ENCODE measurements around the gene TMEM119. TPM values are rescaled to one million over a fixed set of nuclear protein-coding genes. Genes with fewer than 3 reads are reported as not detected.
A peak's percentile ranks its signal among the peaks of the same experiment; 100 is the strongest.

TMEM119 gene
- total and polyA plus RNA-seq, 2 of the 8 experiments (the other 6 are each of a cell fraction or from before 2014, with no cell fraction given), result 0.35 to 0.61 TPM

GRCh38 chr12:108604208-108604941, 6.5 kb upstream of the TMEM119 start:
- H2BK5ac ChIP-seq (ENCODE audit: low read depth, low read length), result no peak overlapping the region
- no peak overlapping the region for H4K8ac ChIP-seq (ENCODE audit: extremely low read depth, insufficient read depth, low read length)
- no peak overlapping the region for H4K91ac ChIP-seq (replicated peaks; ENCODE audit: insufficient read length, low read length)
- H3K9me3 ChIP-seq (ENCODE audit: insufficient read depth in 2 of 2, low read depth in 1 of 2, low read length in 1 of 2), result no peaks in the 10 kb centered on the region
- H2BK120ac ChIP-seq (replicated peaks; ENCODE audit: low read depth, low read length), result no peak overlapping the region
- no peaks in the 10 kb centered on the region for H3K36me3 ChIP-seq (ENCODE audit: control insufficient read depth in 2 of 4, insufficient read depth in 4 of 4, low read length in 3 of 4)
- no peak for FAIRE-seq
- ChIA-PET POLR2A (ENCODE audit: partially characterized antibody) (interaction anchor here (0.6 to 1.6 kb wide), 5 partner anchors 9 to 38 kb away, joined by 3 to 8 read pairs (median 5); no protein-coding TSS in a partner anchor), CTCF (ENCODE audit: partially characterized antibody) (interaction anchor here (0.6 to 22.5 kb wide), 9 partner anchors 11 to 305 kb away, joined by 3 to 523 read pairs (median 4); partner anchors contain the start of genes ISCU and SART3)
- H3K56ac ChIP-seq (replicated peaks; ENCODE audit: insufficient read length, low read depth, low read length), result no peak overlapping the region
- H2BK20ac ChIP-seq (ENCODE audit: low read length), result no peak overlapping the region
- H3K9ac ChIP-seq (replicated peaks in 1 of 4; ENCODE audit: extremely low read depth in 1 of 4, low read depth in 3 of 4, low read length in 3 of 4), result no peak overlapping the region
- no peaks in the 10 kb centered on the region for H4K20me1 ChIP-seq (replicated peaks in 1 of 2; ENCODE audit: control insufficient read depth in 1 of 2, insufficient read depth in 2 of 2, low read length in 2 of 2)
- H3K79me2 ChIP-seq (ENCODE audit: control insufficient read depth in 1 of 2, insufficient read depth in 2 of 2, low read length in 2 of 2), result no peaks in the 10 kb centered on the region
- H3K4ac ChIP-seq (replicated peaks; ENCODE audit: insufficient read length, low read depth, low read length), result no peak overlapping the region
- H3K27ac ChIP-seq (ENCODE audit: low read depth, low read length), result no peak overlapping the region
- no peak overlapping the region for H3K18ac ChIP-seq (ENCODE audit: extremely low read depth, low read length)
- no peaks in the 10 kb centered on the region for H3K27me3 ChIP-seq (replicated peaks in 1 of 4; ENCODE audit: control insufficient read depth in 3 of 4, extremely low read depth in 1 of 4, insufficient read depth in 3 of 4, low read length in 3 of 4)
- peak overlapping the region; percentile 66; the same call in 1 of the 2 replicates for H2AFZ ChIP-seq (ENCODE audit: low read length)
- H3K79me1 ChIP-seq (ENCODE audit: low read depth, low read length), result no peaks in the 10 kb centered on the region
- no peak for DNase-seq (ENCODE audit: low read depth in 1 of 2, low spot score in 2 of 2)
- peaks cover 0 to 3% (median 0%) of the 10 kb centered on the region in 4 experiments; a peak in 2 of 7 replicates for H3K4me1 ChIP-seq (replicated peaks in 1 of 4; ENCODE audit: control insufficient read depth in 3 of 4, insufficient read depth in 4 of 4, low read length in 3 of 4)
- H3K23ac ChIP-seq (ENCODE audit: insufficient read length), result no peak overlapping the region
- H3K4me3 ChIP-seq (ENCODE audit: extremely low read depth in 1 of 4, insufficient read depth in 2 of 4, low read depth in 3 of 4, low read length in 4 of 4), result no peak overlapping the region
- H2AK5ac ChIP-seq (ENCODE audit: low read depth, low read length), result 0 out of 2 replicates have a peak overlapping the region, but pooled peaks have one; percentile 28
- no peak overlapping the region for H2BK15ac ChIP-seq (ENCODE audit: low read length)
- no peak overlapping the region for H4K5ac ChIP-seq (ENCODE audit: insufficient read length, low read depth, low read length)
- H3K14ac ChIP-seq (ENCODE audit: insufficient read length), result no peak overlapping the region
- 65% methylated on average over 14 of the region's 14 CpGs; no CpG with 5 or more reads in 1 of the 2 experiments for WGBS, 2 experiments (ENCODE audit: extremely low coverage in 1 of 2, insufficient coverage in 1 of 2, insufficient read length in 1 of 2, insufficient replicate concordance in 2 of 2, low coverage in 1 of 2, low lambda C conversion rate in 2 of 2, missing lambda C conversion rate in 1 of 2)
- no peak overlapping the region; a peak in 1 of 4 replicates for H3K4me2 ChIP-seq (ENCODE audit: insufficient read depth in 1 of 2, low read depth in 2 of 2, low read length in 2 of 2)
- H3K23me2 ChIP-seq (ENCODE audit: low read depth, low read length), result peaks cover 9% of the 10 kb centered on the region; the same call in 1 of the 2 replicates
- no peak overlapping the region for H2BK12ac ChIP-seq (ENCODE audit: low read depth, low read length)
- no peak for TF ChIP-seq BRCA1 (IDR thresholded peaks at IDR 0.05; ENCODE audit: low read depth, low read length)
- TF ChIP-seq EZH2 (IDR thresholded peaks at IDR 0.05; ENCODE audit: low read depth, low read length, severe bottlenecking), result no peak
- TF ChIP-seq SP4 (IDR thresholded peaks at IDR 0.05; ENCODE audit: low read length), result no peak
